IMR-90 (cell line): Measurements from ENCODE around the gene CPNE1. TPM values are rescaled to one million over a fixed set of nuclear protein-coding genes. Genes with fewer than 3 reads are reported as not detected.

Source experiments
- ATAC-seq: fragments of 200-7000 bp; cut with Tn5 transposase; 2 replicates; pipeline ENCODE4 v1.9.1; 2020; ENCODE audit warnings: low read depth, mild to moderate bottlenecking, moderate library complexity
- BruUV-seq: library from RNA; stranded (reverse); fragments of 400-500 nt; replicated peaks from 2 replicates; lab custom pipeline; 2021; lab: Mats Ljungman, UMichigan
- CTCF ChIA-PET: fragments of 300-600 bp; formaldehyde crosslinking; extraction: SDS; loops from one replicate; lab custom pipeline; 2021; ENCODE audit warnings: antibody characterized with exemption; lab: Yijun Ruan, JAX
- POLR2A ChIA-PET: fragments of 300-600 bp; sonication (Branson Sonifier 250); formaldehyde crosslinking; loops from one replicate; lab custom pipeline; 2022; ENCODE audit warnings: antibody characterized with exemption; ENCODE audit not compliant: unreplicated experiment; lab: Charles Lee
- DNase-seq: peaks from one replicate; pipeline ENCODE4 v3.0.0; 2013
- H2AFZ ChIP-seq: replicated peaks from 2 replicates; pipeline ENCODE3; 2013; ENCODE audit warnings: low read length, mild to moderate bottlenecking; ENCODE audit not compliant: poor library complexity
- H2AK5ac ChIP-seq: 2 replicates; pipeline ENCODE4 v1.6.1; 2013; ENCODE audit warnings: low read depth, low read length, inconsistent platforms
- H2AK9ac ChIP-seq: replicated peaks from 2 replicates; pipeline ENCODE3; 2013; ENCODE audit warnings: mild to moderate bottlenecking, low read depth, low read length, moderate library complexity; ENCODE audit not compliant: poor library complexity
- H2BK120ac ChIP-seq: 2 replicates; pipeline ENCODE4 v1.6.1; 2013; ENCODE audit warnings: low read depth, low read length, inconsistent platforms
- H2BK15ac ChIP-seq: 3 replicates; pipeline ENCODE4 v1.6.1; 2013; ENCODE audit warnings: low read depth, low read length, inconsistent platforms
- H2BK20ac ChIP-seq: 2 replicates; pipeline ENCODE4 v1.6.1; 2013; ENCODE audit warnings: low read depth, mild to moderate bottlenecking, inconsistent platforms, low read length, moderate library complexity
- H2BK5ac ChIP-seq: 2 replicates; pipeline ENCODE4 v1.6.1; 2013; ENCODE audit warnings: mild to moderate bottlenecking, low read depth, low read length, inconsistent platforms; ENCODE audit not compliant: poor library complexity, severe bottlenecking
- H3K14ac ChIP-seq: replicated peaks from 2 replicates; pipeline ENCODE4 v1.6.1; 2013; ENCODE audit warnings: low read depth, low read length, inconsistent platforms
- H3K18ac ChIP-seq: 2 replicates; pipeline ENCODE4 v1.6.1; 2013; ENCODE audit warnings: low read depth, low read length, control low read depth
- H3K23ac ChIP-seq: 2 replicates; pipeline ENCODE4 v1.6.1; 2013; ENCODE audit warnings: low read depth, low read length, inconsistent platforms
- H3K27ac ChIP-seq: 2 replicates; pipeline ENCODE4 v1.5.1; 2013; ENCODE audit warnings: mild to moderate bottlenecking, control low read depth, low read length; ENCODE audit not compliant: insufficient read depth
- H3K27me3 ChIP-seq: 2 replicates; pipeline ENCODE4 v1.6.1; 2013; ENCODE audit warnings: low read length; ENCODE audit not compliant: control insufficient read depth, insufficient read depth
- H3K36me3 ChIP-seq: 2 replicates; pipeline ENCODE4 v1.6.1; 2013; ENCODE audit warnings: low read length, mixed read lengths; ENCODE audit not compliant: control insufficient read depth, insufficient read depth
- H3K4ac ChIP-seq: 2 replicates; pipeline ENCODE4 v1.6.1; 2013; ENCODE audit warnings: low read depth, low read length, inconsistent platforms
- H3K4me1 ChIP-seq: 2 replicates; pipeline ENCODE4 v1.6.1; 2013; ENCODE audit warnings: low read length, mixed read lengths; ENCODE audit not compliant: control insufficient read depth, insufficient read depth
- H3K4me2 ChIP-seq: 2 replicates; pipeline ENCODE4 v1.6.1; 2013; ENCODE audit warnings: low read depth, mild to moderate bottlenecking, control low read depth, low read length, moderate library complexity
- H3K4me3 ChIP-seq: 2 replicates; pipeline ENCODE4 v1.5.1; 2013; ENCODE audit warnings: low read depth, mild to moderate bottlenecking, control low read depth, low read length, moderate library complexity; ENCODE audit not compliant: insufficient read depth
- H3K56ac ChIP-seq: 2 replicates; pipeline ENCODE4 v1.6.1; 2013; ENCODE audit warnings: low read length, inconsistent platforms; ENCODE audit not compliant: insufficient read depth; ENCODE audit errors: extremely low read depth
- H3K79me1 ChIP-seq, 2 experiments: 2 replicates each; pipeline ENCODE4 v1.6.1; 2013; ENCODE audit warnings: low read length in 2 of 2, inconsistent platforms in 1 of 2, low read depth in 1 of 2
- H3K9ac ChIP-seq: 2 replicates; pipeline ENCODE4 v1.6.1; 2013; ENCODE audit warnings: low read depth, low read length, control low read depth
- H3K9me1 ChIP-seq: 2 replicates; pipeline ENCODE4 v1.6.1; 2013; ENCODE audit warnings: low read length, inconsistent platforms; ENCODE audit not compliant: insufficient read depth
- H3K9me3 ChIP-seq: 2 replicates; pipeline ENCODE4 v1.6.1; 2013; ENCODE audit warnings: low read length; ENCODE audit not compliant: control insufficient read depth, insufficient read depth
- H4K20me1 ChIP-seq: 2 replicates; pipeline ENCODE4 v1.6.1; 2013; ENCODE audit warnings: low read length, inconsistent platforms; ENCODE audit not compliant: insufficient read depth
- H4K5ac ChIP-seq: 2 replicates; pipeline ENCODE4 v1.6.1; 2013; ENCODE audit warnings: mild to moderate bottlenecking, low read depth, low read length, control low read depth
- H4K8ac ChIP-seq, 2 experiments: 2 replicates each; pipeline ENCODE4 v1.6.1; 2013; ENCODE audit warnings: low read depth in 2 of 2, low read length in 2 of 2, control low read depth in 1 of 2, inconsistent platforms in 1 of 2
- H4K91ac ChIP-seq: 2 replicates; pipeline ENCODE4 v1.6.1; 2013; ENCODE audit warnings: low read depth, low read length, inconsistent platforms; ENCODE audit not compliant: insufficient read depth
- BHLHE40 ChIP-seq: fragments of 150-350 bp; IDR thresholded peaks from 2 replicates; pipeline ENCODE4 v1.6.1; 2016; ENCODE audit warnings: mild to moderate bottlenecking, low read depth, low read length
- CEBPB ChIP-seq: IDR thresholded peaks from 2 replicates; pipeline ENCODE4 v1.6.1; 2012; ENCODE audit warnings: low read depth, low read length, improper control_type of control experiment
- CHD1 ChIP-seq: IDR thresholded peaks from 2 replicates; pipeline ENCODE4 v1.6.1; 2012; ENCODE audit warnings: low read depth, low read length, improper control_type of control experiment
- ELK1 ChIP-seq: fragments of 150-350 bp; IDR thresholded peaks from 2 replicates; pipeline ENCODE4 v1.6.1; 2016; ENCODE audit warnings: low read depth, mild to moderate bottlenecking, low read length, moderate library complexity, borderline replicate concordance
- FOS ChIP-seq: fragments of 150-350 bp; IDR thresholded peaks from 2 replicates; pipeline ENCODE4 v1.6.1; 2016; ENCODE audit warnings: low read depth, low read length
- MAFK ChIP-seq: IDR thresholded peaks from 2 replicates; pipeline ENCODE4 v1.6.1; 2012; ENCODE audit warnings: low read depth, low read length, improper control_type of control experiment
- MAZ ChIP-seq: IDR thresholded peaks from 2 replicates; pipeline ENCODE4 v1.6.1; 2012; ENCODE audit warnings: low read depth, mild to moderate bottlenecking, low read length, improper control_type of control experiment, moderate library complexity, borderline replicate concordance
- MXI1 ChIP-seq: IDR thresholded peaks from 2 replicates; pipeline ENCODE4 v1.6.1; 2012; ENCODE audit warnings: low read depth, mild to moderate bottlenecking, low read length, moderate library complexity, borderline replicate concordance
- NFE2L2 ChIP-seq: fragments of 150-350 bp; IDR thresholded peaks from 2 replicates; pipeline ENCODE4 v1.6.1; 2016; ENCODE audit warnings: low read depth, mild to moderate bottlenecking, low read length
- POLR2A ChIP-seq: IDR thresholded peaks from 2 replicates; pipeline ENCODE4 v1.6.1; 2012; ENCODE audit warnings: mild to moderate bottlenecking, low read depth, low read length
- RAD21 ChIP-seq: IDR thresholded peaks from 2 replicates; pipeline ENCODE4 v1.6.1; 2012; ENCODE audit warnings: low read length, improper control_type of control experiment
- RCOR1 ChIP-seq: IDR thresholded peaks from 2 replicates; pipeline ENCODE4 v1.6.1; 2012; ENCODE audit warnings: mild to moderate bottlenecking, low read length, improper control_type of control experiment; ENCODE audit not compliant: insufficient replicate concordance
- RFX5 ChIP-seq: IDR thresholded peaks from 2 replicates; pipeline ENCODE4 v1.8.0; 2012; ENCODE audit warnings: low read depth, mild to moderate bottlenecking, low read length, moderate library complexity
- SMC3 ChIP-seq: fragments of 150-350 bp; IDR thresholded peaks from 2 replicates; pipeline ENCODE4 v1.6.1; 2016; ENCODE audit warnings: low read depth, mild to moderate bottlenecking, antibody characterized with exemption, low read length, moderate library complexity
- USF2 ChIP-seq: fragments of 150-350 bp; IDR thresholded peaks from 2 replicates; pipeline ENCODE4 v1.6.1; 2017; ENCODE audit warnings: mild to moderate bottlenecking, antibody characterized with exemption, low read length, low read depth
- WGBS, 2 experiments: methylation state at CpG; one replicate each; pipeline versions ENCODE4 v1.1.5 to v1.1.7; 2013; ENCODE audit warnings: missing lambda C conversion rate in 2 of 2; ENCODE audit not compliant: insufficient read length in 1 of 2; ENCODE audit errors: extremely low coverage in 2 of 2; 5-methylcytosine and 5-hydroxymethylcytosine counted together
- dilution Hi-C: fragments of 300-500 bp; cut with HindIII; formaldehyde crosslinking; loops from one replicate; pipeline ENCODE4 v1.14.3; 2018; ENCODE audit warnings: low sequenced_read_pairs; ENCODE audit not compliant: unreplicated experiment
- in situ Hi-C: fragments of 300-500 bp; cut with MboI; formaldehyde crosslinking; loops from 3 replicates; pipeline ENCODE4 v1.14.3; 2019; ENCODE audit warnings: low sequenced_read_pairs, inconsistent platforms, mixed read lengths
- intact Hi-C: fragments of 100-400 bp; cut with micrococcal nuclease; formaldehyde crosslinking; loops from 2 replicates; pipeline ENCODE4 v1.10.0; 2022
- polyA plus RNA-seq, 3 experiments: library from polyadenylated mRNA; depleted of rRNA; stranded (reverse); fragments of >200 nt; gene quantifications; 2 replicates each; pipeline ENCODE4 v1.2.3, GENCODE V29; 2012; ENCODE audit warnings: low replicate concordance in 1 of 3
- total RNA-seq: library from RNA; depleted of rRNA; stranded (reverse); fragments of >200 nt; gene quantifications from 2 replicates; pipeline ENCODE4 v1.2.3, GENCODE V29; 2012
- TF ChIP-seq, protein P1 (sequence below): conservative IDR thresholded peaks from 2 replicates; pipeline ENCODE4 v1.5.1; 2012; ENCODE audit warnings: mild to moderate bottlenecking, low read depth, low read length, improper control_type of control experiment

Gene CPNE1
- total and polyA plus RNA-seq, 2 of the 4 experiments (the other 2 are of a cell fraction): 163 to 165 TPM

- Histone ChIP-seq H3K4me2 (no peak overlapping the region), H2AFZ (no peak overlapping the region), H3K56ac (no peak overlapping the region), H3K36me3 (peaks cover 55% of the 10 kb centered on the region), H4K91ac (no peak overlapping the region), H3K9me1 (no peaks in the 10 kb centered on the region), H3K79me1 (peaks cover 2 to 54% of the 10 kb centered on the region in 2 experiments), H3K27me3 (no peaks in the 10 kb centered on the region), H2BK15ac (no peak overlapping the region), H4K20me1 (peaks cover 52% of the 10 kb centered on the region), H3K4me3 (no peak overlapping the region), H3K18ac (no peak overlapping the region), H2BK5ac (no peak overlapping the region), H3K9ac (no peak overlapping the region), H2BK120ac (no peak overlapping the region), H3K14ac (no peak overlapping the region), H2AK5ac (no peak overlapping the region), H4K8ac (no peak overlapping the region), H3K4ac (no peak overlapping the region), H3K27ac (no peak overlapping the region), H3K9me3 (no peaks in the 10 kb centered on the region), H3K23ac (no peak overlapping the region), H3K4me1 (no peaks in the 10 kb centered on the region), H2AK9ac (no peak overlapping the region), H2BK20ac (no peak overlapping the region), H4K5ac (no peak overlapping the region)
- intact Hi-C loops (loop anchor here (10.0 kb wide), 1 partner anchor 180 kb away; no protein-coding TSS in a partner anchor), dilution Hi-C loops (no loop called here), in situ Hi-C loops (no loop called here)
- no CpG with 5 or more reads among the region's 5 CpGs for WGBS, 2 experiments
- CTCF ChIA-PET: no interaction called here
- no peak for DNase-seq
- TF ChIP-seq FOS (no peak), ELK1 (no peak), RCOR1 (no peak), SMC3 (no peak), BHLHE40 (no peak), MXI1 (no peak), CHD1 (no peak), RFX5 (no peak), CEBPB (no peak), RAD21 (no peak), MAFK (no peak), POLR2A (no peak), MAZ (no peak), NFE2L2 (no peak), USF2 (no peak)
- TF ChIP-seq, protein P1, sequence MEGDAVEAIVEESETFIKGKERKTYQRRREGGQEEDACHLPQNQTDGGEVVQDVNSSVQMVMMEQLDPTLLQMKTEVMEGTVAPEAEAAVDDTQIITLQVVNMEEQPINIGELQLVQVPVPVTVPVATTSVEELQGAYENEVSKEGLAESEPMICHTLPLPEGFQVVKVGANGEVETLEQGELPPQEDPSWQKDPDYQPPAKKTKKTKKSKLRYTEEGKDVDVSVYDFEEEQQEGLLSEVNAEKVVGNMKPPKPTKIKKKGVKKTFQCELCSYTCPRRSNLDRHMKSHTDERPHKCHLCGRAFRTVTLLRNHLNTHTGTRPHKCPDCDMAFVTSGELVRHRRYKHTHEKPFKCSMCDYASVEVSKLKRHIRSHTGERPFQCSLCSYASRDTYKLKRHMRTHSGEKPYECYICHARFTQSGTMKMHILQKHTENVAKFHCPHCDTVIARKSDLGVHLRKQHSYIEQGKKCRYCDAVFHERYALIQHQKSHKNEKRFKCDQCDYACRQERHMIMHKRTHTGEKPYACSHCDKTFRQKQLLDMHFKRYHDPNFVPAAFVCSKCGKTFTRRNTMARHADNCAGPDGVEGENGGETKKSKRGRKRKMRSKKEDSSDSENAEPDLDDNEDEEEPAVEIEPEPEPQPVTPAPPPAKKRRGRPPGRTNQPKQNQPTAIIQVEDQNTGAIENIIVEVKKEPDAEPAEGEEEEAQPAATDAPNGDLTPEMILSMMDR: no peak
- POLR2A ChIA-PET: no interaction called here
- no TSS peak for BruUV-seq
- no peak for ATAC-seq
These were observed 40.0 kb upstream of the CPNE1 start for GRCh38 chr20:35704514-35705261.
